ENCODE results near the gene ATP11B. TPM values are rescaled to one million over a fixed set of nuclear protein-coding genes. Genes with fewer than 3 reads are reported as not detected.

Gene ATP11B
- total RNA-seq, 1 donor from 2014 or later: 38.6 TPM

GRCh38 chr3:182803596-182803995, 10.3 kb downstream of the ATP11B start:
- H3K36me3 ChIP-seq (ENCODE audit: control insufficient read depth, insufficient read depth, low read length): no peaks in the 10 kb centered on the region
- H3K4me3 ChIP-seq (ENCODE audit: low read depth, low read length): no peak overlapping the region
- no peak for TF ChIP-seq CTCF (IDR thresholded peaks at IDR 0.05; ENCODE audit: insufficient read depth, low read length, poor library complexity, severe bottlenecking)
- H3K27me3 ChIP-seq (ENCODE audit: control insufficient read depth, insufficient read depth, low read length): no peaks in the 10 kb centered on the region
- no peak for DNase-seq (ENCODE audit: low read depth)

- TF ChIP-seq CTCF (IDR thresholded peaks at IDR 0.05; ENCODE audit: insufficient read depth, low read length, poor library complexity, severe bottlenecking): no peak
- DNase-seq (ENCODE audit: low read depth): no peak
- no peaks in the 10 kb centered on the region for H3K27me3 ChIP-seq (ENCODE audit: control insufficient read depth, insufficient read depth, low read length)
Observed at GRCh38 chr3:182807061-182807460, 13.8 kb downstream of the ATP11B start.

GRCh38 chr3:182808041-182808770, 14.9 kb downstream of the ATP11B start:
- H3K36me3 ChIP-seq (ENCODE audit: control insufficient read depth, insufficient read depth, low read length): no peaks in the 10 kb centered on the region
- H3K4me3 ChIP-seq (ENCODE audit: low read depth, low read length): no peak overlapping the region
- TF ChIP-seq CTCF (IDR thresholded peaks at IDR 0.05; ENCODE audit: insufficient read depth, low read length, poor library complexity, severe bottlenecking): no peak
- DNase-seq (ENCODE audit: low read depth): no peak
- no peaks in the 10 kb centered on the region for H3K27me3 ChIP-seq (ENCODE audit: control insufficient read depth, insufficient read depth, low read length)

More at GRCh38 chr3:182807061-182807460, 13.8 kb downstream of the ATP11B start:
- Histone ChIP-seq H3K36me3 (ENCODE audit: control insufficient read depth, insufficient read depth, low read length) (no peaks in the 10 kb centered on the region), H3K4me3 (ENCODE audit: low read depth, low read length) (no peak overlapping the region)

- TF ChIP-seq CTCF (IDR thresholded peaks at IDR 0.05; ENCODE audit: insufficient read depth, low read length, poor library complexity, severe bottlenecking): no peak
- no peak for DNase-seq (ENCODE audit: low read depth)
- Histone ChIP-seq H3K4me3 (ENCODE audit: low read depth, low read length) (no peak overlapping the region), H3K27me3 (ENCODE audit: control insufficient read depth, insufficient read depth, low read length) (no peaks in the 10 kb centered on the region), H3K36me3 (ENCODE audit: control insufficient read depth, insufficient read depth, low read length) (no peaks in the 10 kb centered on the region)
Observed at GRCh38 chr3:182809531-182809930, 16.2 kb downstream of the ATP11B start.

- Histone ChIP-seq H3K27me3 (ENCODE audit: control insufficient read depth, insufficient read depth, low read length) (no peaks in the 10 kb centered on the region), H3K36me3 (ENCODE audit: control insufficient read depth, insufficient read depth, low read length) (no peaks in the 10 kb centered on the region), H3K4me3 (ENCODE audit: low read depth, low read length) (no peak overlapping the region)
- TF ChIP-seq CTCF (IDR thresholded peaks at IDR 0.05; ENCODE audit: insufficient read depth, low read length, poor library complexity, severe bottlenecking): no peak
- DNase-seq (ENCODE audit: low read depth): no peak
Observed at GRCh38 chr3:182810574-182811268, 17.4 kb downstream of the ATP11B start.
